ENCODE data around the gene GHRHR.

The GHRHR gene

DNA sequence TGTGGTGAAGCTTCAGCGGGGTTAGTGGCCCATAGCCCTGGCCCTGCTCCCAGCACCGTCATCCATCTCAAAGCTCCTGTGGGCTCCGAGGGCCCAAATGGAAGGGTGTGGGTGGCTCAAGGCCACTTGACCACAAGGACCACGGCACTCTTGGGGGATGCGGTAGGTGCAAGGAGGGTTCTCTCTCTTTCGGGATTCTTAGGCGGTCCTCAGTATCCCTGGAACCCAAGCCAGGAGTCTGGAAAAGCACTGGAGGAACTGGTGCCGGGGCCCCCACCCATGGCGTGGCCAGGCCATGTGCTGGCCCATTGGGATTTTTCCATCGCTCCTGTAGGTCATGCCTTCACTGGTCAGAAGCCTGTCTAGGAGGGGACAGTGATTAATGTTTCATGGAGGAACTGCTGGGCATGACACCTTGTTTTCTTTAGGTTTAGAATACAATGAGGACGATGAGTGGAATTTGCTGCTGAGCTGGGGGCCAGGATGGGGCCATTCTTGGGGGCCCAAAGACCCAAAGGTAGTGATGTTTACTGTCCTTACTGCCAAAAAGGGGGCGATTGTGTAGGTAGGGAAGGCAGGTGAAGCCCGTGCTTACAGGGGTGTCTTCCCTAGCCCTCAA, 35.4 kb upstream of the GHRHR start:
- no peak for DNase-seq (ENCODE audit: low read depth)
- TF ChIP-seq, protein P1, sequence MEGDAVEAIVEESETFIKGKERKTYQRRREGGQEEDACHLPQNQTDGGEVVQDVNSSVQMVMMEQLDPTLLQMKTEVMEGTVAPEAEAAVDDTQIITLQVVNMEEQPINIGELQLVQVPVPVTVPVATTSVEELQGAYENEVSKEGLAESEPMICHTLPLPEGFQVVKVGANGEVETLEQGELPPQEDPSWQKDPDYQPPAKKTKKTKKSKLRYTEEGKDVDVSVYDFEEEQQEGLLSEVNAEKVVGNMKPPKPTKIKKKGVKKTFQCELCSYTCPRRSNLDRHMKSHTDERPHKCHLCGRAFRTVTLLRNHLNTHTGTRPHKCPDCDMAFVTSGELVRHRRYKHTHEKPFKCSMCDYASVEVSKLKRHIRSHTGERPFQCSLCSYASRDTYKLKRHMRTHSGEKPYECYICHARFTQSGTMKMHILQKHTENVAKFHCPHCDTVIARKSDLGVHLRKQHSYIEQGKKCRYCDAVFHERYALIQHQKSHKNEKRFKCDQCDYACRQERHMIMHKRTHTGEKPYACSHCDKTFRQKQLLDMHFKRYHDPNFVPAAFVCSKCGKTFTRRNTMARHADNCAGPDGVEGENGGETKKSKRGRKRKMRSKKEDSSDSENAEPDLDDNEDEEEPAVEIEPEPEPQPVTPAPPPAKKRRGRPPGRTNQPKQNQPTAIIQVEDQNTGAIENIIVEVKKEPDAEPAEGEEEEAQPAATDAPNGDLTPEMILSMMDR (conservative IDR thresholded peaks at IDR 0.05; ENCODE audit: low read depth, low read length), result no peak
- H3K4me3 ChIP-seq (ENCODE audit: low read depth, low read length), result no peak overlapping the region

DNA sequence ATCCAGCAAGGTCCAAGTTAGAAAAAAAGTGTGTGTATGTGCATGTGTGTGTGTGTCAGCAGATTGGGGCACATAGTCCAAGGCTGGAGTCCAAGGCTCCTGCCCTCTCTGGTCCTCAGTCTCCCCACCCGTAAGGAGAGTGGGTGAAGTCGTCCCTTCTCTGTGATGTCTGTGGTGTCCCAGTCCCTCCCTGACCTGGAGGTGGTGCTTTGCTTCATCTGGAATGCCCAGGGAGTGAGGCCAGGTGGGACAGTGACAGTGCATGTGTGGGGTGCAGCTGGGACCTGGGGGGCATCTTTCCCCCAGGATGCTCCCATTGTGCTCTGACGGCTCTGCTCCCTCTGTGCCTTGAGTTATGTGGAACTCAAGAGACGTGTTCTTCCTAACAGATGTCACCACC, 34.1 kb upstream of the GHRHR start:
- no peak overlapping the region for H3K4me3 ChIP-seq (ENCODE audit: low read depth, low read length)
- DNase-seq (ENCODE audit: low read depth), result no peak
- TF ChIP-seq, protein P1 (conservative IDR thresholded peaks at IDR 0.05; ENCODE audit: low read depth, low read length), result no peak

DNA sequence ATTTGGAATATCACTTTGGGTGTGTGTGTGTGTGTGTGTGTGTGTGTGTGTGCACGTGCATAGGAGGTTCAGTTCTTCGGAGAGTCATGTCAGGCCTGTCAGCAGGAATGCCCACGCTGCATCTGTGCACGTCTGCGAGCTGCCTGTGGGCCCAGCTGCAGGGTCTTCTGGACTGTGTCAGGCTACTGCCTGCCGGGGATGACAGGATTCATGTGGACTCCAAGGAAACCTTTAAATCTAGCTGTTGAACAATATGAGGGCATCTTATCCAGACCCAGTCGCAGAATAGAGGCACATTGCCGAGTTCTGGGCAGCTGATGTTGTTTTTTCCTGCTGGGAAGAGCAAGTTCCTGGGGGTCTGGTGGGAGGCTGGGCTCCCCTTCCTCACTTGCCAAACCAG, 33.1 kb upstream of the GHRHR start:
- no peak overlapping the region for H3K4me3 ChIP-seq (ENCODE audit: low read depth, low read length)
- no peak for DNase-seq (ENCODE audit: low read depth)
- TF ChIP-seq, protein P1 (conservative IDR thresholded peaks at IDR 0.05; ENCODE audit: low read depth, low read length), result no peak

DNA sequence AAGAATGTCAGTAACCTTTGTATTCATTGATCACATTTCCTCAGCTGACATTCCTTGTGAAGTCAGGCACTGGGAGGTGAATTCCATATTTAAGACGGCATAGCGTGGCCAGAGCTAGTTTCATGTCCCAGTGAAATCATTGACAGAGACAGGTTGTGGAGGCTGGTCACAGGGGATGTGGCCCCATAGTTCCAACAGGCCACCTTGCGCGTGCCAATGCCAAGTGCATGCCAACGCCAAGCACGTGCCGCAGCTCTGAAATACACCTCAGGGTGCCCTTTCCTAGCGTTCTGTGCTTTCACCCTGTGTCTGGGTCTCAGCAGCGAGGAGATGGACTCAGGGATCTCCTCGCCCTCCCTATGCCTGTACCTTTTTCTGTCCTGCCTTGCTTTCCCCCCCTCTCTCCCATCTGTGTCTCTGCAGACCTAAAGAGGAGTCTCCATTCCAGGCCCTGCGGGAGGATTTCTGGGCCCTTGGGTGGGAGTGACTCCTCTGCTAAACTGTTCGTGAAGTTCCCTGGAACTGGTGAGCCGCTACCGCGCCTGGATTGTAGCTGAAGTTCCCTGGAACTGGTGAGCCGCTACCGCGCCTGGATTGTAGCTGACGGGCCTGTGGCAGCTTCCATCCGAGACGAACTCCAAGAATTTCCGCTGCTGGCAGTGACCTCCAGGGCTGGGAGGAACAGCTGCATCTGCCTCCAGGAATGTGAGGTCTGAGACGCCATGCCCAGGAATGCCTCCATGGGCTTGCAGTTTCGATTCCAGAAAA, 32.4 kb upstream of the GHRHR start:
- TF ChIP-seq, protein P1 (conservative IDR thresholded peaks at IDR 0.05; ENCODE audit: low read depth, low read length), result no peak
- no peak for DNase-seq (ENCODE audit: low read depth)
- no peak overlapping the region for H3K4me3 ChIP-seq (ENCODE audit: low read depth, low read length)

DNA sequence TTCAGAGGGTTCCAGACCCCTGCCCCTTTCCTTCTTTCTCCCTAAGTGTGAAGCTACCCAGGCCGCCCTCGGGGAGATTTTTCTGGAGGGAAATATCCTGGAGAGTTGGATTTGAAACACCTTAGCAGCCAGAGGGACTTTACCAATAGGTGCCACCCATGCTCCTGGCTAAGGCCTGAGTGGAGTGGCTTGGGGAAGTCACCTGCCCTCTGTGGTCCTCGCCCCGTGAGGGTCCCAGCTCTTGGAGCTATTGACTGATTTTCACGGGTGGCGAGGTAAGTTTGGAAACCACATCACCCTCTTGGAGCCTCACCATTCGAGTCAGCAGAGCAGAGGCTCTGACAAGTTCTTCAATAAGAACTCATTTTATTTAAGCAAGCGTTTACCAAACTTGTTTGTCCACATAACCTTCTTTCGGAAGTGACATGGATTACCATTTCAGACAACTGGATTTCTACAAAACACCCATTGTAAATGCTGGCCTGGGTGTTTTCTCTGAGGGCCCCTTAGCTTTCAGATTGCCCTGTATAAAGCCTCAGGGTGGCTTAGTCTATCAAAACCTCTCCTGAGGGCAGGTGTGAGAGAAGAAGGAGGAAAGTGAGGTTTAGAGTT, 31.7 kb upstream of the GHRHR start:
- no peak for DNase-seq (ENCODE audit: low read depth)
- TF ChIP-seq, protein P1 (conservative IDR thresholded peaks at IDR 0.05; ENCODE audit: low read depth, low read length), result no peak
- H3K4me3 ChIP-seq (ENCODE audit: low read depth, low read length), result no peak overlapping the region

DNA sequence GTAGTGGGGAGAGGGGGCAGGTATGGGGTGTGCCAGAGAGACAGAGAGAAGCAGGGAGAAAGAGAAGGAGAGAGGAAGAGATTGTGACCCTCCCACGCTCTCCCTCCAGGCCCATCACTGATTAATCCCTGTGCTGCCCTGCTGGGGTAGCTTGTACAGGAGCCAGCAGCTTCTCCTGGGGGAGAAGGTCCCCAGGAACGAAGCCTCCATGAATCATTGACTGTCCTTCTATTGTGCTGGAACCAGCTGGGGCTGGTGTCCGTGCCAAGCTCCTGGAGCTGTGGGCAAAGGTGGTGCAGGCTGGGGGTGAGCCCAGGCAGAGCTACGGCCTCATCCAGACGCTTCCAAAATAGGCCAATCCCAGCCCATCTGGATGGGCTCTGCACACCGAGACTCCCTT, 31.2 kb upstream of the GHRHR start:
- TF ChIP-seq, protein P1 (conservative IDR thresholded peaks at IDR 0.05; ENCODE audit: low read depth, low read length), result no peak
- DNase-seq (ENCODE audit: low read depth), result no peak
- no peak overlapping the region for H3K4me3 ChIP-seq (ENCODE audit: low read depth, low read length)
